ENCODE data around the gene HS3ST3A1.

Gene HS3ST3A1

GRCh38 chr17:13601776-13602551, at the start of gene HS3ST3A1:
HS3ST3A1 (minus strand) TSS chr17:13601929; CDS start chr17:13601129, 800 bp downstream.
- TF ChIP-seq CTCF (IDR thresholded peaks at IDR 0.05; ENCODE audit: insufficient read depth, low read depth, low read length, missing control alignments): no peak
- DNase-seq (ENCODE audit: low read depth): no peak
- H3K4me3 ChIP-seq (ENCODE audit: low read length): peak within 1 kb of the TSS; percentile 4

GRCh38 chr17:13650096-13650675, 48.5 kb upstream of the HS3ST3A1 start:
- TF ChIP-seq CTCF (IDR thresholded peaks at IDR 0.05; ENCODE audit: insufficient read depth, low read depth, low read length, missing control alignments): no peak
- H3K4me3 ChIP-seq (ENCODE audit: low read length): no peak overlapping the region
- no peak for DNase-seq (ENCODE audit: low read depth)

GRCh38 chr17:13647543-13648021, 45.9 kb upstream of the HS3ST3A1 start:
- TF ChIP-seq CTCF (IDR thresholded peaks at IDR 0.05; ENCODE audit: insufficient read depth, low read depth, low read length, missing control alignments): no peak
- no peak overlapping the region for H3K4me3 ChIP-seq (ENCODE audit: low read length)
- DNase-seq (ENCODE audit: low read depth): no peak

- DNase-seq (ENCODE audit: low read depth): no peak
- no peak for TF ChIP-seq CTCF (IDR thresholded peaks at IDR 0.05; ENCODE audit: insufficient read depth, low read depth, low read length, missing control alignments)
These were observed 45.3 kb upstream of the HS3ST3A1 start for GRCh38 chr17:13646969-13647542.

GRCh38 chr17:13646411-13646810, 44.7 kb upstream of the HS3ST3A1 start:
- no peak overlapping the region for H3K4me3 ChIP-seq (ENCODE audit: low read length)
- DNase-seq (ENCODE audit: low read depth): no peak
- TF ChIP-seq CTCF (IDR thresholded peaks at IDR 0.05; ENCODE audit: insufficient read depth, low read depth, low read length, missing control alignments): no peak

More at GRCh38 chr17:13646969-13647542, 45.3 kb upstream of the HS3ST3A1 start:
- H3K4me3 ChIP-seq (ENCODE audit: low read length): no peak overlapping the region

- no peak overlapping the region for H3K4me3 ChIP-seq (ENCODE audit: low read length)
- no peak for DNase-seq (ENCODE audit: low read depth)
- no peak for TF ChIP-seq CTCF (IDR thresholded peaks at IDR 0.05; ENCODE audit: insufficient read depth, low read depth, low read length, missing control alignments)
These were observed 41.5 kb upstream of the HS3ST3A1 start for GRCh38 chr17:13643180-13643579.

Measured in epithelial cell of esophagus (primary cell).